ENCODE data around the gene OBSL1. TPM values are rescaled to one million over a fixed set of nuclear protein-coding genes. Genes with fewer than 3 reads are reported as not detected.

The OBSL1 gene
- total and polyA plus RNA-seq, 2 donors (not counting 1 experiment from before 2014, with no cell fraction given): not detected

GRCh38 chr2:219508971-219509779 lies 62.2 kb downstream of the OBSL1 start:
- POLR2A ChIA-PET: interaction anchor here (0.9 to 1.6 kb wide), 2 partner anchors 11 kb away, joined by 3 read pairs; no protein-coding TSS in a partner anchor
- Histone ChIP-seq H2AFZ (ENCODE audit: insufficient read depth, low read depth, low read length, poor library complexity, severe bottlenecking) (no peak overlapping the region), H3K27ac (ENCODE audit: low read length in 2 of 2) (no peak overlapping the region), H3K4me1 (ENCODE audit: control insufficient read depth in 2 of 2, insufficient read depth in 2 of 2, low read length in 2 of 2) (peaks cover 15 to 30% of the 10 kb centered on the region in 2 donors), H3K79me2 (ENCODE audit: control insufficient read depth, insufficient read depth, low read length) (no peaks in the 10 kb centered on the region), H3K9ac (ENCODE audit: low read length) (no peak overlapping the region), H3K27me3 (replicated peaks in 1 of 4; ENCODE audit: control extremely low read depth in 1 of 4, control insufficient read depth in 3 of 4, insufficient read depth in 4 of 4, low read length in 3 of 4) (peaks cover 0 to 60% (median 19%) of the 10 kb centered on the region in 4 experiments), H3K36me3 (replicated peaks in 1 of 2; ENCODE audit: control extremely low read depth in 1 of 2, control insufficient read depth in 1 of 2, extremely low read depth in 1 of 2, insufficient read depth in 2 of 2, low read length in 1 of 2) (peaks cover 0 to 25% of the 10 kb centered on the region in 2 experiments), H3K4me3 (ENCODE audit: control extremely low read depth in 1 of 5, extremely low read depth in 1 of 5, insufficient read depth in 1 of 5, low read depth in 2 of 5, low read length in 4 of 5) (peak overlapping the region in 1 of 5 experiments; percentile 8), H3K9me3 (ENCODE audit: control extremely low read depth in 1 of 3, control insufficient read depth in 2 of 3, insufficient read depth in 1 of 3, low read length in 2 of 3) (peaks cover 0 to 18% (median 0%) of the 10 kb centered on the region in 3 donors), H4K20me1 (ENCODE audit: control insufficient read depth, insufficient read depth, low read length, poor library complexity, severe bottlenecking) (no peaks in the 10 kb centered on the region), H3K4me2 (replicated peaks; ENCODE audit: low read depth, low read length, poor library complexity, severe bottlenecking) (peak overlapping the region; percentile 64)
- DNase-seq (no peak), ATAC-seq (ENCODE audit: low read depth) (peak; percentile 11)
- Mint-ChIP-seq H3K4me1 (peaks cover 25% of the 10 kb centered on the region), H3K27ac (no peak overlapping the region), H3K9me3 (ENCODE audit: insufficient read depth) (no peaks in the 10 kb centered on the region), H3K4me3 (peak overlapping the region; percentile 69), H3K27me3 (peaks cover 47% of the 10 kb centered on the region)
- CTCF ChIA-PET: interaction anchor here (0.8 to 2.7 kb wide), 10 partner anchors 8 to 134 kb away, joined by 3 to 15 read pairs (median 5); partner anchors contain the start of gene GMPPA
- TF ChIP-seq EZH2 (IDR thresholded peaks at IDR 0.05; ENCODE audit: borderline replicate concordance, insufficient read depth, low read depth, low read length, poor library complexity, severe bottlenecking): no peak
- TF ChIP-seq CTCF (IDR thresholded peaks at IDR 0.05): no peak
- WGBS (ENCODE audit: insufficient coverage): 21% methylated on average over 6 of the region's 14 CpGs
- intact Hi-C loops (cut with micrococcal nuclease): no loop called here

GRCh38 chr2:219508444-219508734 lies 63.0 kb downstream of the OBSL1 start:
- no peaks in the 10 kb centered on the region for H4K20me1 ChIP-seq (ENCODE audit: control insufficient read depth, insufficient read depth, low read length, poor library complexity, severe bottlenecking)
- peaks cover 0 to 52% (median 18%) of the 10 kb centered on the region in 4 experiments for H3K27me3 ChIP-seq (replicated peaks in 1 of 4; ENCODE audit: control extremely low read depth in 1 of 4, control insufficient read depth in 3 of 4, insufficient read depth in 4 of 4, low read length in 3 of 4)
- TF ChIP-seq CTCF (IDR thresholded peaks at IDR 0.05): no peak
- no peak for TF ChIP-seq EZH2 (IDR thresholded peaks at IDR 0.05; ENCODE audit: borderline replicate concordance, insufficient read depth, low read depth, low read length, poor library complexity, severe bottlenecking)
- peaks cover 15 to 30% of the 10 kb centered on the region in 2 donors for H3K4me1 ChIP-seq (ENCODE audit: control insufficient read depth in 2 of 2, insufficient read depth in 2 of 2, low read length in 2 of 2)
- H3K27ac ChIP-seq (ENCODE audit: low read length in 2 of 2): no peak overlapping the region
- no peaks in the 10 kb centered on the region for H3K79me2 ChIP-seq (ENCODE audit: control insufficient read depth, insufficient read depth, low read length)
- no peak for DNase-seq
- H3K9ac ChIP-seq (ENCODE audit: low read length): no peak overlapping the region
- no peak overlapping the region for H3K4me2 ChIP-seq (replicated peaks; ENCODE audit: low read depth, low read length, poor library complexity, severe bottlenecking)
- Mint-ChIP-seq H3K9me3 (ENCODE audit: insufficient read depth) (no peaks in the 10 kb centered on the region), H3K27me3 (peaks cover 39% of the 10 kb centered on the region), H3K4me3 (no peak overlapping the region), H3K27ac (no peak overlapping the region), H3K4me1 (peaks cover 19% of the 10 kb centered on the region)
- CTCF ChIA-PET: interaction anchor here (1.4 to 2.7 kb wide), 2 partner anchors 12 to 22 kb away, joined by 4 to 15 read pairs; no protein-coding TSS in a partner anchor
- POLR2A ChIA-PET: interaction anchor here (0.9 to 1.6 kb wide), 2 partner anchors 10 to 12 kb away, joined by 3 read pairs; no protein-coding TSS in a partner anchor
- H3K9me3 ChIP-seq (ENCODE audit: control extremely low read depth in 1 of 3, control insufficient read depth in 2 of 3, insufficient read depth in 1 of 3, low read length in 2 of 3): peaks cover 0 to 18% (median 0%) of the 10 kb centered on the region in 3 donors
- H3K36me3 ChIP-seq (replicated peaks in 1 of 2; ENCODE audit: control extremely low read depth in 1 of 2, control insufficient read depth in 1 of 2, extremely low read depth in 1 of 2, insufficient read depth in 2 of 2, low read length in 1 of 2): peaks cover 0 to 28% of the 10 kb centered on the region in 2 experiments
- intact Hi-C loops (cut with micrococcal nuclease): no loop called here
- H3K4me3 ChIP-seq (ENCODE audit: control extremely low read depth in 1 of 5, extremely low read depth in 1 of 5, insufficient read depth in 1 of 5, low read depth in 2 of 5, low read length in 4 of 5): no peak overlapping the region
- no peak for ATAC-seq (ENCODE audit: low read depth)
- no peak overlapping the region for H2AFZ ChIP-seq (ENCODE audit: insufficient read depth, low read depth, low read length, poor library complexity, severe bottlenecking)
- WGBS (ENCODE audit: insufficient coverage): 100% methylated on average over 1 of the region's 4 CpGs
